ENCODE results near the gene THAP5. TPM values are rescaled to one million over a fixed set of nuclear protein-coding genes. Genes with fewer than 3 reads are reported as not detected.
A peak's percentile ranks its signal among the peaks of the same experiment; 100 is the strongest.

THAP5 gene
- total and polyA plus RNA-seq, 3 donors from 2014 or later: 29.7 to 48.1 (median 29.9) TPM

DNA sequence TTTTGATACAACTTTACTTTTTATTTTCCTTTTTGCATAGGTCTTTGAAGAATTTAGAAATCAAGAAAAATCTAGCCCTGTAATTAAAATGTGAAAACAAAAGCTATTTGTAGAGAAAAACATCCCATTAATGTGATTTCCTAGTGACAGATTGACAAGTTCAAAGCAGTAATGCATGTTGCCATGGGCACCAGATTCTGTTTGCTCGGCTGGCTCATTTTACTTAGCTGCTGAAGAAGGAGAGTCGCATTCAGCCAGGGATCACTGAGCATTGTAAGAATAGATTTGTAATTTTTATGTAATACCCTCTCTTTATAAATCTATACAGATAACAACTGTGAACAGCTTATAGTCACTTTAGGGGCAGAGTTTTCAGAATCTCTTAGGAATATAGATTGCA lies 28.6 kb upstream of the THAP5 start:
- 77 to 85% methylated on average over 2 of the region's 2 CpGs for WGBS, 2 donors
- intact Hi-C loops (cut with DNase I; ENCODE audit: low total_unique reads): no loop called here
- DNase-seq: no peak
- Histone ChIP-seq H3K4me1 (no peaks in the 10 kb centered on the region), H3K9me3 (no peaks in the 10 kb centered on the region), H3K27me3 (no peaks in the 10 kb centered on the region), H3K4me3 (no peak overlapping the region), H3K27ac (no peak overlapping the region), H3K36me3 (ENCODE audit: low read depth, missing control alignments) (no peaks in the 10 kb centered on the region)
- TF ChIP-seq POLR2A (IDR thresholded peaks at IDR 0.05) (no peak), CTCF (IDR thresholded peaks at IDR 0.05) (no peak)

GRCh38 chr7:108596560-108596959 lies 27.1 kb upstream of the THAP5 start:
- TF ChIP-seq CTCF (IDR thresholded peaks at IDR 0.05) (no peak), POLR2A (IDR thresholded peaks at IDR 0.05) (no peak)
- no peak overlapping the region for H3K27ac ChIP-seq
- WGBS, 2 donors: 84 to 92% methylated on average over 4 of the region's 4 CpGs

GRCh38 chr7:108592646-108593201 lies 23.2 kb upstream of the THAP5 start:
- no peak for TF ChIP-seq POLR2A (IDR thresholded peaks at IDR 0.05)
- no peak for TF ChIP-seq CTCF (IDR thresholded peaks at IDR 0.05)
- Histone ChIP-seq H3K27me3 (no peaks in the 10 kb centered on the region), H3K4me3 (no peak overlapping the region), H3K4me1 (peaks cover 3% of the 10 kb centered on the region), H3K9me3 (no peaks in the 10 kb centered on the region), H3K36me3 (ENCODE audit: low read depth, missing control alignments) (no peaks in the 10 kb centered on the region), H3K27ac (no peak overlapping the region)
- intact Hi-C loops (cut with DNase I; ENCODE audit: low total_unique reads): no loop called here
- DNase-seq: no peak
- WGBS, 2 donors: 37 to 44% methylated on average over 3 of the region's 3 CpGs

More at GRCh38 chr7:108596560-108596959, 27.1 kb upstream of the THAP5 start:
- Histone ChIP-seq H3K27me3 (no peaks in the 10 kb centered on the region), H3K4me1 (no peaks in the 10 kb centered on the region), H3K9me3 (no peaks in the 10 kb centered on the region), H3K36me3 (ENCODE audit: low read depth, missing control alignments) (no peaks in the 10 kb centered on the region), H3K4me3 (no peak overlapping the region)
- no peak for DNase-seq
- intact Hi-C loops (cut with DNase I; ENCODE audit: low total_unique reads): no loop called here

- peaks cover 3% of the 10 kb centered on the region for H3K4me1 ChIP-seq
- H3K27ac ChIP-seq: no peak overlapping the region
- H3K4me3 ChIP-seq: no peak overlapping the region
- H3K36me3 ChIP-seq (ENCODE audit: low read depth, missing control alignments): no peaks in the 10 kb centered on the region
- WGBS, 2 donors: 95% methylated on average over 2 of the region's 2 CpGs
- DNase-seq: no peak
- no peaks in the 10 kb centered on the region for H3K9me3 ChIP-seq
- no peaks in the 10 kb centered on the region for H3K27me3 ChIP-seq
- TF ChIP-seq CTCF (IDR thresholded peaks at IDR 0.05): no peak
- no peak for TF ChIP-seq POLR2A (IDR thresholded peaks at IDR 0.05)
- intact Hi-C loops (cut with DNase I; ENCODE audit: low total_unique reads): no loop called here
These were observed 21.1 kb upstream of the THAP5 start for GRCh38 chr7:108590606-108591005.

GRCh38 chr7:108589874-108590273 lies 20.4 kb upstream of the THAP5 start:
- WGBS, 2 donors: 46 to 52% methylated on average over 1 of the region's 1 CpG
- H3K27ac ChIP-seq: no peak overlapping the region

More at GRCh38 chr7:108589874-108590273, 20.4 kb upstream of the THAP5 start:
- intact Hi-C loops (cut with DNase I; ENCODE audit: low total_unique reads): no loop called here
- DNase-seq: peak; percentile 38
- Histone ChIP-seq H3K9me3 (no peaks in the 10 kb centered on the region), H3K27me3 (no peaks in the 10 kb centered on the region), H3K4me1 (peaks cover 3% of the 10 kb centered on the region), H3K36me3 (ENCODE audit: low read depth, missing control alignments) (no peaks in the 10 kb centered on the region), H3K4me3 (no peak overlapping the region)
- TF ChIP-seq CTCF (IDR thresholded peaks at IDR 0.05): no peak
- TF ChIP-seq POLR2A (IDR thresholded peaks at IDR 0.05): no peak
